SK-N-SH (cell line): ENCODE data around the gene HOXA4. TPM values are rescaled to one million over a fixed set of nuclear protein-coding genes. Genes with fewer than 3 reads are reported as not detected.

ENCODE experiments used
- CTCF ChIA-PET: fragments of 300-600, 350-600 bp; formaldehyde crosslinking; extraction: SDS; loops from one replicate; lab custom pipeline; 2021; lab: Yijun Ruan, JAX
- POLR2A ChIA-PET: fragments of 350-600 bp; sonication (Branson Sonifier 250); formaldehyde crosslinking; extraction: SDS; loops from one replicate; lab custom pipeline; 2020; ENCODE audit warnings: antibody characterized with exemption, inconsistent platforms; lab: Yijun Ruan, JAX
- DNase-seq: peaks from one replicate; pipeline ENCODE4 v3.0.0; 2012
- H2AFZ ChIP-seq: fragments of 200-600 bp; sonication (generic); 2 replicates; pipeline ENCODE4 v1.8.1; 2016; ENCODE audit warnings: antibody characterized with exemption, mild to moderate bottlenecking, low read depth
- H3F3A ChIP-seq: fragments of 200-600 bp; sonication (generic); replicated peaks from 2 replicates; pipeline ENCODE3; 2016; ENCODE audit warnings: antibody characterized with exemption, mild to moderate bottlenecking; ENCODE audit not compliant: insufficient read depth
- H3K27ac ChIP-seq, 2 experiments: fragments of 200-500 bp in 1 of 2; fragments of 200-600 bp in 1 of 2; sonication (Bioruptor generic) in 1 of 2; sonication (generic), shearing (Covaris generic) in 1 of 2; 2 replicates each; pipeline versions ENCODE4 v1.5.1 to v1.6.1; 2014 to 2016; ENCODE audit warnings: low read depth in 2 of 2, inconsistent platforms in 1 of 2, low read length in 1 of 2, mild to moderate bottlenecking in 1 of 2, mixed read lengths in 1 of 2
- H3K27me3 ChIP-seq: fragments of 200-600 bp; sonication (generic), shearing (Covaris generic); 2 replicates; pipeline ENCODE4 v1.6.1; 2016; ENCODE audit warnings: mixed run types; ENCODE audit not compliant: insufficient read depth
- H3K36me3 ChIP-seq, 2 experiments: fragments of 200-500 bp in 1 of 2; fragments of 200-600 bp in 1 of 2; sonication (Bioruptor generic) in 1 of 2; sonication (generic) in 1 of 2; replicated peaks in 1 of 2; 2 replicates each; pipeline versions ENCODE3 to v1.5.1; 2014 to 2016; ENCODE audit warnings: low read length in 1 of 2, mild to moderate bottlenecking in 1 of 2; ENCODE audit not compliant: insufficient read depth in 2 of 2, control insufficient read depth in 1 of 2
- H3K4me1 ChIP-seq, 2 experiments: fragments of 200-500 bp in 1 of 2; fragments of 200-600 bp in 1 of 2; sonication (Bioruptor generic) in 1 of 2; sonication (generic), shearing (Covaris generic) in 1 of 2; 2 replicates each; pipeline versions ENCODE4 v1.5.1 to v1.6.1; 2014 to 2016; ENCODE audit warnings: low read depth in 1 of 2, low read length in 1 of 2, mixed run types in 1 of 2; ENCODE audit not compliant: insufficient read depth in 2 of 2, control insufficient read depth in 1 of 2
- H3K4me2 ChIP-seq: fragments of 200-600 bp; sonication (generic), shearing (Covaris generic); 2 replicates; pipeline ENCODE4 v1.6.1; 2017; ENCODE audit warnings: mixed run types
- H3K4me3 ChIP-seq, 2 experiments: fragments of 200-500 bp in 1 of 2; fragments of 200-600 bp in 1 of 2; sonication (Bioruptor generic) in 1 of 2; sonication (generic), shearing (Covaris generic) in 1 of 2; 2 replicates each; pipeline versions ENCODE4 v1.5.1 to v1.8.1; 2014 to 2016; ENCODE audit warnings: low read depth in 2 of 2, inconsistent platforms in 1 of 2, low read length in 1 of 2, mild to moderate bottlenecking in 1 of 2, mixed read lengths in 1 of 2, moderate library complexity in 1 of 2
- H3K79me2 ChIP-seq: fragments of 200-600 bp; sonication (generic); 2 replicates; pipeline ENCODE4 v1.8.1; 2017; ENCODE audit warnings: mild to moderate bottlenecking; ENCODE audit not compliant: insufficient read depth
- H3K9ac ChIP-seq: fragments of 200-600 bp; sonication (generic); 2 replicates; pipeline ENCODE4 v1.6.1; 2017; ENCODE audit warnings: mixed run types
- H3K9me2 ChIP-seq: fragments of 200-600 bp; sonication (generic); 2 replicates; pipeline ENCODE4 v1.6.1; 2017; ENCODE audit warnings: mixed run types
- H3K9me3 ChIP-seq: fragments of 200-600 bp; sonication (generic); 2 replicates; pipeline ENCODE4 v1.6.1; 2017; ENCODE audit warnings: mixed run types, mild to moderate bottlenecking, moderate library complexity
- H4K20me1 ChIP-seq: fragments of 200-600 bp; sonication (generic); 2 replicates; pipeline ENCODE4 v1.6.1; 2017; ENCODE audit warnings: mild to moderate bottlenecking, mixed run types; ENCODE audit not compliant: insufficient read depth
- CHD2 ChIP-seq: fragments of 150-350 bp; IDR thresholded peaks from 2 replicates; pipeline ENCODE4 v1.6.1; 2018; ENCODE audit warnings: low read length; ENCODE audit not compliant: partially characterized antibody
- CTCF ChIP-seq: fragments of 200-600 bp; sonication (generic); IDR thresholded peaks from 2 replicates; pipeline ENCODE4 v1.6.1; 2017; ENCODE audit warnings: antibody characterized with exemption, mild to moderate bottlenecking, moderate library complexity
- ELF1 ChIP-seq: IDR thresholded peaks from 2 replicates; pipeline ENCODE4 v1.4.0; 2012
- EZH2phosphoT487 ChIP-seq: fragments of 200-600 bp; sonication (generic); IDR thresholded peaks from 2 replicates; pipeline ENCODE4 v1.6.1; 2017; ENCODE audit warnings: low read depth, mixed run types, mild to moderate bottlenecking, antibody characterized with exemption, moderate library complexity, borderline replicate concordance
- FOXM1 ChIP-seq: IDR thresholded peaks from 2 replicates; pipeline ENCODE4 v1.4.0; 2012; ENCODE audit warnings: low read depth, mild to moderate bottlenecking
- GATA2 ChIP-seq: sonication (generic); formaldehyde crosslinking; IDR thresholded peaks from 2 replicates; pipeline ENCODE4 v1.5.0; 2020; ENCODE audit warnings: mild to moderate bottlenecking, missing genetic modification reagents
- IRF3 ChIP-seq: fragments of 150-350 bp; IDR thresholded peaks from 2 replicates; pipeline ENCODE4 v1.6.1; 2016; ENCODE audit warnings: mild to moderate bottlenecking, low read depth, low read length
- JUND ChIP-seq: IDR thresholded peaks from 2 replicates; pipeline ENCODE4 v1.4.0; 2012
- MEF2A ChIP-seq: IDR thresholded peaks from 2 replicates; pipeline ENCODE4 v1.4.0; 2012; ENCODE audit warnings: low read depth, borderline replicate concordance
- MXI1 ChIP-seq: IDR thresholded peaks from 2 replicates; pipeline ENCODE4 v1.6.1; 2012; ENCODE audit warnings: mild to moderate bottlenecking, low read depth, low read length, improper control_type of control experiment
- PBX3 ChIP-seq: IDR thresholded peaks from 2 replicates; pipeline ENCODE4; 2012
- RAD21 ChIP-seq: IDR thresholded peaks from 2 replicates; pipeline ENCODE4 v1.6.1; 2012; ENCODE audit warnings: mild to moderate bottlenecking, low read length
- SMC3 ChIP-seq: IDR thresholded peaks from 2 replicates; pipeline ENCODE4 v1.6.1; 2012; ENCODE audit warnings: low read depth, low read length, improper control_type of control experiment
- USF1 ChIP-seq: IDR thresholded peaks from 2 replicates; pipeline ENCODE4 v1.4.0; 2012; ENCODE audit warnings: low read depth, borderline replicate concordance
- USF2 ChIP-seq: fragments of 150-350 bp; IDR thresholded peaks from 2 replicates; pipeline ENCODE4 v1.6.1; 2017; ENCODE audit warnings: antibody characterized with exemption, low read length, low read depth, borderline replicate concordance
- YY1 ChIP-seq: IDR thresholded peaks from 2 replicates; pipeline ENCODE4 v1.4.0; 2012; ENCODE audit warnings: low read depth, mild to moderate bottlenecking
- WGBS: methylation state at CpG from one replicate; pipeline ENCODE4 v1.1.6; 2017; ENCODE audit warnings: low lambda C conversion rate; 5-methylcytosine and 5-hydroxymethylcytosine counted together
- polyA plus RNA-seq, 3 experiments: library from polyadenylated mRNA; depleted of rRNA; stranded (reverse); fragments of >200 nt; gene quantifications; 2 replicates each; pipeline ENCODE4 v1.2.3, GENCODE V29; 2012

HOXA4 gene
- not detected in 2 replicates for polyA plus RNA-seq (2012; rRNA removed)
- not detected in 2 replicates for polyA plus RNA-seq (2012; cell fraction: cytosol; rRNA removed)
- not detected in 2 replicates for polyA plus RNA-seq (2012; cell fraction: nucleus; rRNA removed)

- peak within 1 kb of the TSS; percentile 6 to 37; a peak in 2 of 4 replicates for H3K4me3 ChIP-seq
- no peaks in the 10 kb centered on the region for H3K79me2 ChIP-seq
- H3K4me1 ChIP-seq, result peaks cover 0 to 4% of the 10 kb centered on the region in 2 experiments; a peak in 1 of 4 replicates
- H3K27ac ChIP-seq, result no peak within 1 kb of the TSS
- no peaks in the 10 kb centered on the region for H3K36me3 ChIP-seq
- no peak within 1 kb of the TSS for H3K9ac ChIP-seq
- POLR2A ChIA-PET, result interaction anchor here (0.6 kb wide), 1 partner anchor 14 kb away, joined by 3 read pairs; no protein-coding TSS in a partner anchor
- H3K9me3 ChIP-seq, result no peaks in the 10 kb centered on the region
- no peaks in the 10 kb centered on the region for H4K20me1 ChIP-seq
- 22% methylated on average over 62 of the region's 67 CpGs for WGBS
- H3K4me2 ChIP-seq, result no peak within 1 kb of the TSS
- H3K9me2 ChIP-seq, result no peaks in the 10 kb centered on the region
- H3K27me3 ChIP-seq, result peaks cover 88% of the 10 kb centered on the region
- peak; percentile 82 for DNase-seq
- TF ChIP-seq ELF1 (peak; percentile 42; the same call in 1 of the 2 replicates), USF2 (0 out of 2 replicates have a peak, but pooled peaks have one; percentile 14), YY1 (no peak), USF1 (peak; percentile 91)
- no peaks in the 10 kb centered on the region for H3F3A ChIP-seq
- no peak within 1 kb of the TSS; the same call in 1 of the 2 replicates for H2AFZ ChIP-seq
- CTCF ChIA-PET, result interaction anchor here (0.7 to 5.8 kb wide), 9 partner anchors 10 to 276 kb away, joined by 3 to 36 read pairs (median 4); partner anchors contain the start of gene HOXA5
These were observed at the start of gene HOXA4 for GRCh38 chr7:27130540-27131389. Gene HOXA4 (minus strand): TSS chr7:27130757. CDS start chr7:27130733, 24 bp downstream.

- peaks cover 4 to 10% of the 10 kb centered on the region in 2 experiments; a peak in 1 of 4 replicates for H3K4me1 ChIP-seq
- peak overlapping the region; percentile 5 to 36; a peak in 2 of 4 replicates for H3K4me3 ChIP-seq
- H3F3A ChIP-seq, result no peaks in the 10 kb centered on the region
- H3K36me3 ChIP-seq, result no peaks in the 10 kb centered on the region
- H3K4me2 ChIP-seq, result peak overlapping the region; percentile 56
- no peaks in the 10 kb centered on the region for H3K9me3 ChIP-seq
- POLR2A ChIA-PET, result interaction anchor here (0.7 kb wide), 1 partner anchor 753 kb away, joined by 3 read pairs; no protein-coding TSS in a partner anchor
- WGBS, result 10% methylated on average over 48 of the region's 56 CpGs
- no peaks in the 10 kb centered on the region for H4K20me1 ChIP-seq
- CTCF ChIA-PET, result interaction anchor here (0.6 to 12.3 kb wide), 72 partner anchors 10 to 1325 kb away, joined by 3 to 205 read pairs (median 3); partner anchors contain the start of genes EVX1, HOXA11, HOXA13 and HOXA3
- no peak overlapping the region for H3K9ac ChIP-seq
- H2AFZ ChIP-seq, result no peak overlapping the region
- peak; percentile 37 for TF ChIP-seq SMC3
- no peak for TF ChIP-seq GATA2
- TF ChIP-seq MEF2A, result no peak
- no peak for TF ChIP-seq IRF3
- TF ChIP-seq MXI1, result no peak
- no peak for TF ChIP-seq CHD2
- peak; percentile 100 for TF ChIP-seq CTCF
- no peak for TF ChIP-seq JUND
- TF ChIP-seq PBX3, result no peak
- peak; percentile 91 for TF ChIP-seq EZH2phosphoT487
- no peak for TF ChIP-seq FOXM1
- TF ChIP-seq RAD21, result no peak
- DNase-seq, result peak; percentile 93
- H3K9me2 ChIP-seq, result no peaks in the 10 kb centered on the region
- H3K27ac ChIP-seq, result no peak overlapping the region
- peaks cover 97% of the 10 kb centered on the region for H3K27me3 ChIP-seq
- H3K79me2 ChIP-seq, result no peaks in the 10 kb centered on the region
These were observed 49.2 kb upstream of the HOXA4 start for GRCh38 chr7:27179503-27180430.
